HG03045 (cell line): ENCODE results near the gene MAGI2.

Experiments used
- ATAC-seq: cut with Tn5 transposase; IDR thresholded peaks from one replicate; pipeline ENCODE4 v1.9.1; 2021; ENCODE audit warnings: mild to moderate bottlenecking, moderate library complexity; ENCODE audit not compliant: unreplicated experiment

MAGI2 gene

GRCh38 chr7:79180533-79180932, 272.9 kb downstream of the MAGI2 start:
- no peak for ATAC-seq

DNA sequence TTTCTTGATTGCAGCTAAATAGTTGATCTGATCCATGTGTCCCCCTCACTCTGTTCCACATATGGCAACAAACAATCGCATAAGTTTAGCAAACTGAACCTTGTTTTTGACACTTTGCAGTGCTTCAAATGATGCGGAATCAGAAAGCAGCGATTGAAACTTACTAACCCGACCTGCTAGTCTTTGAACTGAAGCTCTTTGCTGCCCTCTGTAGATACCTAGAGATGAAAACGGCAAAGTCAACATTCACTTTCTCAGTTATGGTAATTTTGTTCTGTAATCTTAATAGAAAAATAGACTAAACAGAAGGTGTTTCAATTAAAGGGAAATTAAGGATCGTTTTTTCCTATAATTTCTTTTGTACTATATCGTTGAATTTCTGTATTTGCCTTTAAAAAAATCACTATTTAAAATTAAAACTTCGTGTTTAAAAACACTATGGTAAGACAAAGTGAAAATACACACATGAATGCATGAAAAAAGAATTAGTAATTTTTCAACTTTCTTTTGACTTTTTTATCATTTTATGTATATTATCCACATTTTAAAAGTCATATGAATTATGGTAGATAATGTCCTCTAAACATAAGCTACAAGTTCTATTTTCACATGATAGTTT, 276.5 kb downstream of the MAGI2 start:
- no peak for ATAC-seq

- ATAC-seq = no peak
Observed at GRCh38 chr7:79175374-79175773, 278.1 kb downstream of the MAGI2 start.

- ATAC-seq = no peak
Observed at GRCh38 chr7:79165225-79165624, 288.2 kb downstream of the MAGI2 start.

- ATAC-seq = no peak
Observed at GRCh38 chr7:79159040-79159664, 294.3 kb downstream of the MAGI2 start.

GRCh38 chr7:79157281-79157680, 296.2 kb downstream of the MAGI2 start:
- ATAC-seq = no peak

- no peak for ATAC-seq
Observed at GRCh38 chr7:79149831-79150230, 303.6 kb downstream of the MAGI2 start.

DNA sequence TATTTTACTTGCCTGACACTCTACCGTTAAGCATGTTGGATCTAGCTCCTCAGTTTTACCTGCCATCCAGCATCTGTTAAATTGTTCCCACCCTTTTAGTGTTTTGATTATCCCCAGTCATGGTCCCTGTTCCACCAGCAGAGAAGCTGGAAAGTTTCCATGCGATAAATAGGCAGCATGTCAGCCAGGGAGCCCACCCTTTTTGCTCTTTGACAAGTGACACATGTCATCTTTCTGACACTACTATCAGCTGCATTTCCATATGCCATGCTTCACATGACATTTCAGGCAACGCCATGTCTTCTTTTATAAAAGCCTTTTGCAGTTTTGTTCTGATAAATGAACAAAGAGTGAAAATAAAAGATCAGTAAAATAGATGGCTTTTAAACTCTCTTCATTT, 310.8 kb downstream of the MAGI2 start:
- no peak for ATAC-seq

GRCh38 chr7:79141252-79141651, 312.2 kb downstream of the MAGI2 start:
- no peak for ATAC-seq

DNA sequence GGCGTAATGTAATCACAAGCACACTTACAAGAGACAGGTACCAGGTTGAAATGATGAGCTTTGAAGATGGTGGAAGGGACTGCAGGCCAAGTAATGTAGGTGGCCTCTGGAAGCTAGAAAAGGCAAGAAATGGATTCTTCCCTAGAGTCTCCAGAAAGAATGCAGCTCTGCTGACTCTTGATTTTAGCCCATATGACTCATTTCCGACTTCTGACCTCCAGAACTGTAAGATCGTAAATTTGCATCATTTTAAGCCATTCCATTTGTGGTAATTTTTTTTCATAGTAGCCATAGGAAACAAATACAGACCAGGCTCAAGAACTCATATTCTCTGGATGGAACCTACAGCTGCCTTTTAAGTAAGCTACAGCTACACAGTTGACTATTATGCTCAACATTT, 315.5 kb downstream of the MAGI2 start:
- ATAC-seq = no peak

DNA sequence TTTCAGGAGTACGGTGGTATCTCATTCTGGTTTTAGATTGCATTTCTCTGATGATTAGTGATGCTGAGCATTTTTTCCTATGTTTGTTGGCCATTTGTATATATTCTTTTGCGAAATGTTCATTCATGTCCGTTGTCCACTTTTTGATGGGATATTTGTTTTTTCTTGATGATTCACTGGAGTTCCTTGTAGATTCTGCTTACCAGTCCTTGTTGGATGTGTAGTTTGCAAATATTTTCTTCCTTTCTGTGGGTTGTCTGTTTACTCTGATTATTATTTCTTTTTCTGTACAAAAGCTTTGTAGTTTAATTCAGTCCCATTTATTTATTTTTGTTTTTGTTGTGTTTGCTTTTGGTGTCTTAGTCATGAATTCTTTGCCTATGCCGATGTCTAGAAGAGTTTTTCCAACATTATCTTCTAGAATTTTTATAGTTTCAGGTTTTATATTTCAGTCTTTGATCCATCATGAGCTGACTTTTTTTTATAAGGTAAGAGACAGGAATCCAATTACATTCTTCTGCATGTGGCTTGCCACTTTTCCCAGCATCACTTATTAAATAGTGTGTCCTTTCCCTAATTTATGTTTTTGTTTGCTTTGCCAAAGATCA, 320.5 kb downstream of the MAGI2 start:
- ATAC-seq = no peak

- ATAC-seq = no peak
Observed at GRCh38 chr7:79130715-79131114, 322.8 kb downstream of the MAGI2 start.

DNA sequence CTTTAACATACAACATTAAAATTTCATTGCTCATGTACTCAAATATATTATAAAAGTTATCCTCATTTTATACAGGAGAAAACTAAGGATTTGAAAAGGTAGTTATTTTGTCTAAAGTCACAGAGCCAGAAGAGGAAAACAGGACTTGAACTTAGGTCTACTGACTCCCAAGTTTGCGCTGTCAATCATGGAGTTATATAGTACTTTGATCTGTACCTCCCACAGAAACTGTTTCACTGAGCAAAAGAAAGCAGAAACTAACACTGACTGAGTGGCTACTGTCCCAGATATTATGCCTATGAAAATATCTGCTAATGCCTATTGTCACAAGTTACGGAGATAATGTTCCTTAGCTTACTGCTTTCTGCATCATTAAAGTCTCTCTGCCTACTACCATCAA, 329.1 kb downstream of the MAGI2 start:
- ATAC-seq = no peak

- ATAC-seq = no peak
Observed at GRCh38 chr7:79118143-79118542, 335.3 kb downstream of the MAGI2 start.

- ATAC-seq = no peak
Observed at GRCh38 chr7:79096361-79096805, 357.1 kb downstream of the MAGI2 start.

DNA sequence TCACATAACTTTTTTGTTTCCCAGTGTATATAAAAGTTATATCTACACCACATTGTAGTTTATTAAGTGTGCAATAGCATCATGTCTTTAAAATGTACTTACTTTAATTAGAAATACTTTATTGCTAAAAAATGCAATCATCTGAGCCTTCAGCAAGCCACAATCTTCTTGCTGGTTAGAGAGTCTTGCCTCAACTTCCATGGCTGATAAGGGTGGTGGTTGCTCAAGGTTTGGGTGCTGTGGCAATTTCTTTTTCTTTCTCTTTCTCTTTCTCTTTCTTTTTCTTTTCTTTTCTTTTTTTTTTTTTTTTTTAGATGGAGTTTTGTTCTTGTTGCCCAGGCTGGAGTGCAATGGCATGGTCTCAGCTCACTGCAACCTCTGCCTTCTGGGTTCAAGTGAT, 360.0 kb downstream of the MAGI2 start:
- no peak for ATAC-seq

DNA sequence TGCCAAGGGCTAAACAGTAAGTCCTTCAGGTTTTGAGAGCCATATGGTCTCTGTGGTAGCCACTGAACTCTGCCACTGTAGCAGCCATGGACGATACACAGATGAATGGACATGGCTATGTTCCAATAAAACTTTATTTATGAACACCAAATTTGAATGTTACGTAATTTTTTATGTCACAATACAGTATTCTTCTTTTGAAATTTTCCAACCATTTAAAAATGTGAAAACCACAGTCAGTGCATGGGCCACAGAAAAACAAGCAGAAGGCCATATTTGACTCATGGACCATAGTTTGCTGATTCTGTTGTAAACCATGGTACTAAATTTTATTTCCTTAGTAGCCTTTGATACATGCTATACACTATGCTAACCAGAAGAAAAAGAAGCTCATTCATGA, 361.8 kb downstream of the MAGI2 start:
- no peak for ATAC-seq

- ATAC-seq = no peak
Observed at GRCh38 chr7:79091011-79091410, 362.5 kb downstream of the MAGI2 start.

DNA sequence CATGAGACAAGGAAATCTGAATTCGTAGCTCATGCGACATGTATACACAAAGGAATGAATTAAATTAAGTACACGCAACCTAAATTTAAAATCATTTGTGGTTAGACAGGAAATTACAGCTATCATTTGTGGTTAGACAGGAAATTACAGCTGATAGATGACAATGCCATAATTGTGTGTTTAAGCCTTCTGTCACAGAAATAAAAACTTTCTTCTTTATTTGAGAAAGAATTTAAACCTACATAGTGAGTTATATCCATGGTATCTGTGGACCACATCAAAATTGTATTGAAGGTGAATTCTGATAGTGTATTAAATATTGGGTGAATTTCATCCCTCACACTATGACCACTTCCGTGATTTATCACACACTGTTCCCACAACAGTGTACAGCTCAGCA, 362.9 kb downstream of the MAGI2 start:
- ATAC-seq = no peak

- no peak for ATAC-seq
Observed at GRCh38 chr7:79084423-79084822, 369.0 kb downstream of the MAGI2 start.

GRCh38 chr7:79079919-79080554, 373.4 kb downstream of the MAGI2 start:
- no peak for ATAC-seq

DNA sequence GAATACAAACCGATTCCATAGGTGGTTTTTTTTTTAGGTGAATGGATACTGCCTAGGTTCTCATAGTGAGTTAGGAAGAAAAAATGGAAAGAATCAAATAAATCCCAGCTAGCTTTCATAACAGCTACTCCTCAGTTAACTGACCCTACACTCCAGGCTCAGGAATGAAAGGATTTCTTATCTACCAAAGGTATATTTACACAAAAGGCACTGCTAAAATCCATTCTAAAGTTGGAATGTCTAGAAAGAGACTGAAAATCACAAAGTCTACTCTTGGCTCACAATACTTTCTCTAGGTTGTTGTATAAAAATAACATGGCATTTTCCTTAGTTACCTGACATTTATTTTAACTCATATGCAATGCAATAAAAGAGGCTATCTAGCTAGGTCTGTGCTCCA, 375.2 kb downstream of the MAGI2 start:
- ATAC-seq = no peak
